GM03348 (cell line): ENCODE measurements around the gene CASZ1.

Source experiments
- DNase-seq: peaks from one replicate; pipeline ENCODE4 v3.0.0; 2012; ENCODE audit warnings: low spot score

Gene CASZ1

DNA sequence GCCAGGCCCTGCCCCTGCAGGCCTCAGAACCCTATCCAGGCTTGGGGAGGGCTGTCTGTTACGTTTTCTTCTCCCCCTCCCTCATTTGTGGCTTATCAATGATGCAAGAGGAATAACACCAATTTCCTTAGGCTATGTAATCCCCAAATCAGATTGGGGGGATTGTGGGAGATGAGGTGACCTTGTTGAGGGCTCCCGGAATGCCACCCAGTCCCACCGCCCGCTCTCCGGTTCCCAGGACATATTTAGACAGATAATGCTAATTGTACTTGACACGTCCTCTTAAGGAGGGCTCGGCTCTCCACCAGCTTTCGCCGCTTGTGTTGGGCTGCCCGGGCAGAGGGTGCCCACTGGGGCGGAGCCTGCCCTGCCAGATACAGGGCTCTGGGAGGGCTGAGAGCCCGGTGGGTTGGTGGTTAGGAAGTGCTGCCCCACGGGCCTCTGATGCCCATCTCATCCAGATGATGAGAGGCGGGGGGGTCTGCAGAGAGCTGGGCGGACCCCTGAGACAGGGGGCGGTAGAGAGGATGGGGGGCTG is 90.0 kb downstream of the CASZ1 start:
- DNase-seq = no peak

- DNase-seq = no peak
Observed at GRCh38 chr1:10705953-10706352, 90.5 kb downstream of the CASZ1 start.

DNA sequence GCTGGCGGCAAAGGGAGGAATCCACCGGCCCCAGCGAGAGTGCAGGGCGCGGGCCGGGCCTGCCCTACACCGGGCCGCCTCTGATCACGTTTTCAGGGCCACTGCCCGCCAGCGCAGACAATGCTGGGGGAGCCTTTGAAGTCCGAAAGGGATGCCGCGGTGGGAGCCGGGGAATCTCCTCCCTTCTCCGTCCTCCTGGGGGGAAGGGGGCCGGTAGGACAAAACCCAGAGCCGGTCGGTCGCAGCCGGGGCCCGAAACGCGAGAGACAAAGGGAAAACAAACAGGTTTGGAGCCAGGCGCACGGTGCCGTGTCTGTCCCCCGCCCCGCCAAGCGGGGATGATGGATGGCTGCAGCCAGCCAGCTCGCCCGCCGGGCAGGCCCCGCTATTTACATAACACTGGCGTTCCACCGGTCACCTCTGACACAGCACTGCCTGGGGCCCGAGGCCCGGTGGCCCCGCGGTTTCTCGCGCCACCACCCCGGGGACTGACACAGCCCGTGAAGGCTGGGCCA is 92.0 kb downstream of the CASZ1 start:
- no peak for DNase-seq

DNA sequence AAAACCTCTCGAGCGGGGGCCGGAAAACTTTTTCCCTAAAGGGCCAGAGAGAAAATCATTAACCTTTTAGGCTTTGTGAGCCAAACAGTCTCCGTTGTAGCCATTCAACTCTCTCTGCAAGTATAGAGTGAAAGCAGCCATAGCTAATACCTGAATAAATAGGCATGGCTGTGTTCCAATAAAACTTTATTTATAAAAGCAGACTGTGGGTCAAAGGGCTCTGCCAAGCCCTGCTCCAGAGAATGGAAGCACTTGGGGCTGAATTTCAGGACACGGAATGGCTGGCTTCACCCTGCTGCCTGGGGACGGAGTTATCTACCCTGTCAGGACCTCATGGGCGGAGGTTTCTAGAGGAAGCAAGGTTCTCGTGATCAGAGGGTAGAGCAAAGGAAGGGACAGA is 92.7 kb downstream of the CASZ1 start:
- DNase-seq = no peak

DNA sequence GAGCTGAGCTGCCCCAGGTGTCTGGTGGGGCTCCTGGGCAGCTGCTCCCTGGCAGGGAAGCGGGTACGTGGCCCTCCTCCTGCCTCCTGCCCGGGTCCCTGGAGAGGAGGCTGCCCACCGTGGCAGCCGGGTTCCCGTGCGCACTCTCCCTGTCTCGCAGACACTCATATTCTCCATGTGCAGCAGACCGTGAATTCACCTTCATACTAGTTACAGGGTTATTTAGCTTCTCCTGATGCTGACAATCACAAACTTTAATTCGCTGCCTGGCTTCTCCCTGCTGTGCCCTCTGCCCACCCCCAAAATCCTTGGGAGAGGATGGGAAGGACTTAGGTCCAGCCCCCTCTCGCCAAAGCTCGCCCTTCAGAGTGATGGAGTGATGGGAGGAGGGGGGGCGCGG is 95.3 kb downstream of the CASZ1 start:
- no peak for DNase-seq

- no peak for DNase-seq
Observed at GRCh38 chr1:10699470-10699835, 97.0 kb downstream of the CASZ1 start.

GRCh38 chr1:10698726-10699469 is 97.5 kb downstream of the CASZ1 start:
- no peak for DNase-seq

DNA sequence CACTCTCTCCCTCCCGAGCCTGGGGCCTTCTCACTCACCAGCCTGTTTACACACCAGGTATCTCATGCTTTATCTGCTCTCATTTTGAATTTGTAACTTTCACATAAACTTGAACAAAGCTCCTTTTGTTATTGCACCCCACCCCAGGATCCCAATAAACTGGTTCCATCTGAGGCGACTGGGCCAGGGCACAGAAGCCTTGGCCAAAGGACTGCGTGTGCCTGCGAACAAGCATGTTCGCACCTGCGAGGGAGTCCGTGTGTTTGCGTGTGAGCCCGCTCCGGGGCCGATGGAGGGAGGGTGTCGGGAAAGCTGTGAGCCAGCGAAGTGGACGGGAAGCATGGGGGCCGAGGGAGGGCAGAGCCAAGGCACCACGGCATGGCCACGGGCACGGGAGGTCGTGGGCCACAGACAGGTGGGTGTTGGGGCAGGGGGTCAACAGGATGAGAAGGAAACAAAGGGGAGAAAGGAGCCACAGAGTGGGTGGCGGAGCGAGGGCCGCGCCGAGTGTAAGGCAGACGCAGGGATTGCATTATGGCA is 98.8 kb downstream of the CASZ1 start:
- no peak for DNase-seq

- DNase-seq = no peak
Observed at GRCh38 chr1:10696977-10697376, 99.5 kb downstream of the CASZ1 start.

- peak; percentile 97 for DNase-seq
Observed at GRCh38 chr1:10694633-10695627, 101.5 kb downstream of the CASZ1 start.

DNA sequence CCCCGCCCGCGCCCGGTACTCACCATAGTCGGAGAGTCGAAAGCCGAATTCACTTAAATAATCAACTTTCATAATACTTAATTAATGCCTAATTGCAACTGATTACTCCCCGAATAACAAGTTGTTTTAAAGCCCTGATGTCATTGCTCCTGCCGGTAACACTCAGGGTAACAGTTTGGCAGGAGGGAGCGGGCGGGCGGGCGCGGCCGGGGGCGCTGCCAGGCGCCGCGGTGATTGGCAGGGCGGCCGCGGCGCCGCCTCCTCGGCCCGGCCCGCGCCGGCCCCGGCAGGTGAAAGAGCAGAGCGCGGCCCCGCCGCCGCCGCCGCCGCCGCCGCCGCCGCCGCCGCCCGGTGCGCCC is 102.2 kb downstream of the CASZ1 start:
- DNase-seq = no peak

GRCh38 chr1:10693497-10694273 is 102.8 kb downstream of the CASZ1 start:
- peak; percentile 67 for DNase-seq

GRCh38 chr1:10693152-10693496 is 103.3 kb downstream of the CASZ1 start:
- no peak for DNase-seq

GRCh38 chr1:10692401-10693021 is 103.9 kb downstream of the CASZ1 start:
- no peak for DNase-seq

- DNase-seq = peak; percentile 54
Observed at GRCh38 chr1:10691740-10692125, 104.7 kb downstream of the CASZ1 start.

DNA sequence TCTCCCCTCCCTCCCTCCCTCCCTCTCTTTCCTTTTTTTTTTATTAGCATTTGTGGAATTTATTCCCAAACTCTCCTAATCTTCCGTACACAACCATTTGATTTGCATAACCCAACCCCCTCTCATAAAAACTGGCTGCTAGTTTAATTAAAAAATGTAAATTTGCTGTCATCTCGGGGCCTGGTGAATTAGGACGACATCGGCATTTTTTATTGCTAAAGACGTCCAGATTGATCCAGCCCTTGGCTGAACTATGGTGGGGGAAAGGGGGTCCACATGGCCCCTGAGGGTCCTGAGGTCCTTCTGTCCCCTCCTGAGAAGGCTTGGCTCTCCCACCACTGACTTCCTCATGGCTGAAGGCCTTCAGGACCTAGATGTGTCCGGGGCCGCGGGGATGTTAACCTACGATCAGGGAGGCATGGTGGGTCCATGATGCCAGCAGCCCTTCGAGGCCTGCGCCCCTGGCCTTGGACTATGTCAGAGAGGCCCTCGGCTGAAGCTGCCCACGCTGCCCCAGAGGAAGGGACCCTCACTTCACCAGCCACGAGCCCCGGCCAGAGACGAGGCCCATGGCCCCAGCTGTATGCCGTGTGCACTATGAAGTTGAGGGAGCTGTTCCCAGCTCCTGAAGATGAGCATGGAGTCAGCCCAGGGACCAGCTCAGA is 105.2 kb downstream of the CASZ1 start:
- DNase-seq = no peak

DNA sequence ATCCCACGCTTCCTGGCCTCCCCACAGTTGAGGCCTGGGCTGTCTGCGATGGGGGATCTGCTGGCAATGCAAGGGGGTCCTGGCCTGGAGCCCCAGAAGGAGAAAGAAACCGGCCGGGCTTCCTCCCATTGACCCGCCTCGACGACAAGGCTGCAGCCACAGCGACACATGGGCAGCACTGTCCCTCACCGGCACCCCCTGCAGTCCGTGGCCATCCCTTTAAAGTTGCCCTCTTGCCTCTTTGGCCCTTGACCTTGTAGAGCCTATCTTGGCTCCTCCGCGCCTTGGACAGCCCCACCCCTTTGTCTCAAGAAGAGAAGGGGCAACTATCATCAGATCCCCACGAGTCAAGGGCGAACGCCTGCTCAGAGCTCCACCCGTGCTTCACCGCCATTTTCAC is 106.0 kb downstream of the CASZ1 start:
- no peak for DNase-seq

DNA sequence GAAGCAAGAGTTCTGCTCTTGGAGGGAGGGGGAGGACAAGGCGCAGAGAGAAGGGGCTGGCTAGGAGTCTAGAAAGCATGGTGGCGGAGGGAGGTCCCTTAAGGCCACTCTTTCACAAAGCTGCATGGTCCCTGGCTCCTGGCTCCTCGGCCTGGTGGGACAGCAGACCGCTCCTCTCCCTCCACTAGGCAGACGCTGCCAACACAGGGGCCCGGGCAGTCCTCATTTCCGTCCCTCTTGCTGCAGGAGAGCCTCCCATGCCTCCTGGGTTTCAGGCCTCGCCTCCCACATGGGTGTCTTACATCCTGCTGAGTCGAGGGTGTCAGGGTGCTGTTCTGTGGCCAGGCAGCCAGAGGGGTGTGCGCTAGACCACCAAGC is 108.0 kb downstream of the CASZ1 start:
- DNase-seq = no peak

DNA sequence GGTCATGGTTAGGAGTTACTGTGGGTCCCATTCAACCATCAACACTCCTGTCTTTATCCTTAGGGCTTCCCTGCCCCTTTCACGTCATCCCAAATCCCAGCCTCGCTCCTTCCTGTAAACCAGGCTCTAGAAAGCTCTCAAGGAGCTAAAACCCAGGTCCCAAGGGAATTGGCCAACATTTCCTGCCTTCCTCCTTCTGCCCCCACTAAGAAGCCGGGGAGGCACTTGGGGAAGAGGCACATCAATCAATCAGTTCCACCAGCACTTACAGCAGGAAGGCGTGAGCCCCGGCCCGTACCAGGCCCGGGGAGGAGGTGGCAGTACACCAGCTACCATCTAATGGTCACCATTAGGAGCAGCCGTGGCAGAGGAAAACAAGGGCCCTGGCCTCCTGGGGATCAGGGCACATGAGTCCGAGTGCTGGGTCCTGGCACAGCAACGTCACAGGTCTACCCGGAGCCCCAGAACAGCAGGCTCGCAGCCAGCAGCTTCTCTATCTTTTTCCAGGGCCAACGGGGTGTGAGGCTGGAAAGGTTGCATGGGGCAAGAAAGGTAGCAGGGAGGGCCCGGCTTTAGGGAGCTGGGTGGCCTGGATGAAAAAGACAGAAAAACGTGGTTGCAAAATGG is 108.6 kb downstream of the CASZ1 start:
- DNase-seq = peak; percentile 53

DNA sequence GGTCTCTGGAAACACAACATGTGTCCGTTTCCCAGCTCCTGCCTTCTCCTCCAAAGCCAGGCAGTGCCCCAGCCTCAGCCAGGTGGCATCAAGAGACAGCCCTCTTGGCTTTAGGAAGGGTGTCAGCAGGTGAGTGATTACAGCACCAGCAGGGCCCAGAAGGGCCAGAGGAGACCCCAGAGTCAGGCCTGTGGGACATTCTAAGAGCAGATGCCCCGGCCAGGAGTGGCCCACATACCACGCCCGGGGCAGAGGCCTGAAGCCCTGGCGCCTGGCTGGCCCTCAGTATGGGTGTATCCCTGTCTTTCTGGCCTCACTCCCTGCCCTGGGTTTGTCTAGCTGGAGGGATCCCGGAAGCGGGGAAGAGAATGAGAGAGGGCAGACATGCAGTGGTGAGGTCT is 109.2 kb downstream of the CASZ1 start:
- no peak for DNase-seq
